GM18870 (cell line): Measurements from ENCODE around the gene MZT2B.
"Not testable (repeated sequence)": the region's sequence is repeated elsewhere in the genome, so short reads cannot be mapped to it uniquely, and the experiment has no call there.

Experiments
- ATAC-seq: cut with Tn5 transposase; IDR thresholded peaks from one replicate; pipeline ENCODE4 v1.9.1; 2021; ENCODE audit warnings: moderate library complexity; ENCODE audit not compliant: unreplicated experiment

The MZT2B gene

GRCh38 chr2:130202518-130202917 lies 20.5 kb downstream of the MZT2B start:
- not testable (repeated sequence) for ATAC-seq

DNA sequence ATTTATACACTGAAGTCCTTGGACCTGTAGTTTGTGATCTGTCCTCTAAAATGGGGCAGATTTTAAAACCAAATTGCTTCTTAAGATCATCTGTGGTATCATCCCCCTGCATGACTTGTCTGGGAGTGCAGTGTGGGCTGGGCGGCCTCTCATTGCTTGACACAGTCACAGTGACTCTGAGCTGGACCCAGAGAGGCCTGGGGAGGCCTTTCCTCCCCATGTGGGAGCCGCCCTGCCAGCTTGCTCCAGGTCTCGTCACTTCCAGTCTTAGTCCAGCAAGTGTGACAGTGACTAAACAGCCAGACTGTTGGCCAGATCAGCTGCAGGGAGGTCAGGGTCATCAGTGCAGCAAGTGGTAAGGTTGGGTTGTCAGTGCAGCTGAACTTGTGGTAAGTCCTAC lies 21.1 kb downstream of the MZT2B start:
- not testable (repeated sequence) for ATAC-seq

GRCh38 chr2:130207051-130207450 lies 25.0 kb downstream of the MZT2B start:
- ATAC-seq: not testable (repeated sequence)

GRCh38 chr2:130219147-130219546 lies 37.1 kb downstream of the MZT2B start:
- not testable (repeated sequence) for ATAC-seq

DNA sequence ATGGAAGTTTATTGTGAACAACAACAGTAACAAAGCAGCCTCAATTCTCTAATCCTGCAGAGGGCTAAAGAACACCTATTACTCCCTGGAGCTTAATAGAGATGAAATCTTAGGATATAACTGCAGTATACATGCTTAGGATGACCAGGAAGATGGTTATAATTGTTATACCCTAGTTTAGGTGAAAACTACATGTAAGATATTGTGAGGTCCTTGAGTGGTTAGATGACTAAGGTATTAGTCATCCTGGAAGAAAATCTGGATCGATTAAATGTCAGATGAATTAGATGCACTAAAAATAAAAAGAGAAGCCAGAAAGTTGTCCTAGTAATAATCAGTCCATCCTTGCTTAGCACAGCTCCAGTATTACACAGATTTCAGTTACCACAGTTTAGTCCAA lies 38.4 kb downstream of the MZT2B start:
- not testable (repeated sequence) for ATAC-seq

GRCh38 chr2:130222523-130222922 lies 40.5 kb downstream of the MZT2B start:
- ATAC-seq: peak; percentile 94

DNA sequence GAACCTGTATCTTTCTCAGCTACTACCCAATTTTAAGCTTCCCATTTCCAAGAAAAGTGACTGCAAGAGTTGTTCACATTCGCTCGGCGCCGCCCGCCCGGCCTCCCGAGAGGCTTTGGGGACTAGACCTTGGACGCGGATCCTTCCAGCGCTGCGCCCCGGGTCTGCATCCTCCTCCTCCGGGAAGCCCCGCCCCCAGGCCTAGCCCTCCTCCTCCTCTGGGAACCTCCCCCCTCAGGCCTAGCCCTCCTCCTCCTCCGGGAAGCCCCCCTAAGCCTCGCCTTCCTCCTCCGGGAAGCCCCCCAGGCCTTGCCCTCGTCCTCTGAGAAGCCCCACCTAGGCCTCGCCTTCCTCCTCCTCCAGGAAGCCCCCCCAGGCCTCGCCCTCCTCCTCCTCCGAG lies 45.9 kb downstream of the MZT2B start:
- not testable (repeated sequence) for ATAC-seq

- not testable (repeated sequence) for ATAC-seq
Observed at GRCh38 chr2:130228467-130229160, 46.6 kb downstream of the MZT2B start.

DNA sequence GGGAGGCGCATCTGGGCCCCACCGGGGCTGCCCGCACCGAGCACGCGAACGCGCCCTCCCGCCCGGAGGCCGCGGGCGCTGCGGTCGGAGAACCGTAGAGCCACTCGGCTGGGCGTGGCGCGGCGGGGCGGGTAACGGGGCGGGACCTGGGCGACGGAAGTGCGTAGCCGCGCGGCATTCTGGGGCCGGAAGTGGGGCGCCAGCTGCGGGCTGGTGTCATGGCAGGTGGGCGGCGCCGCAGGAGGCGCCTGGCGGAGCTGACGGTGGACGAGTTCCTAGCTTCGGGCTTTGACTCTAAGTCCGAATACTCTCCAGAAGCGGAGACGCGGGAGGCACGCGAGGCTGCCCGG lies 47.1 kb downstream of the MZT2B start:
- not testable (repeated sequence) for ATAC-seq

DNA sequence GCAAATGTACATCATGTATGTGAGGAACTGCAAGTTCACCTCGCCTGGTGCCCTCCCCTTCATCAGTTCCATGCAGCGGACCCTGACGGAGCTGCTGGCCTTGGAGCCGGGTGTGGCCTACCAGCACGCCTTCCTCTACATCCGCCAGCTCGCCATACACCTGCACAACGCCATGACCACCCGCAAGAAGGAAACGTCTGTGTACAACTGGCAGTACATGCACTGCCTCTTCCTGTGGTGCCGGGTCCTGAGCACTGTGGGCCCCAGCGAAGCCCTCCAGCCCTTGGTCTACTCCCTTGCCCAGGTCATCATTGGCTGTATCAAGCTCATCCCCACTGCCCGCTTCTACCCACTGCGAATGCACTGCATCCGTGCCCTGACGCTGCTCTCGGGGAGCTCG lies 48.3 kb downstream of the MZT2B start:
- not testable (repeated sequence) for ATAC-seq

- not testable (repeated sequence) for ATAC-seq
Observed at GRCh38 chr2:130230907-130231306, 48.8 kb downstream of the MZT2B start.

- no peak for ATAC-seq
Observed at GRCh38 chr2:130231656-130232055, 49.6 kb downstream of the MZT2B start.

DNA sequence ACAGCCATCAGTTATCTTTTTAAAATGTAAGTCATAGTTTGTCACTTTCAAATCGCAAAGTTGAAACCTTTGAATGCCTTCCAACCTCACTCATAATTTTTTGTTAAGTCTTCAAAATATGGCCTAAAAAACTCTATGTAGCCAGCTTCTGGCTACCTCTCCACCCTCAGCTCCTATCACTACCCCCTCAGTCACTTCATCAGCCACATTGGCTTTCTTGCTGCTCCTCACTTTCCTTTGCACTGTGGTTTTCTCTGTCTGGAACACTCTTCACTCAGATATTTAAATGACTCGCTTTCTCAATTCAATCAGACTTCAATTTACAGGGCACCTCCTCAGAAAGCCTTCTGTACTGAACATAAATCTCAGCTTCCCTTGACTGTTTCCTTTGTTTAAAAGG lies 51.0 kb downstream of the MZT2B start:
- not testable (repeated sequence) for ATAC-seq

GRCh38 chr2:130239581-130239980 lies 57.5 kb downstream of the MZT2B start:
- ATAC-seq: not testable (repeated sequence)
